HG03378 (cell line): ENCODE measurements around the gene SLC24A3.

ENCODE experiments used
- ATAC-seq: cut with Tn5 transposase; IDR thresholded peaks from one replicate; pipeline ENCODE4 v1.9.1; 2021; ENCODE audit warnings: mild to moderate bottlenecking, moderate library complexity; ENCODE audit not compliant: unreplicated experiment

SLC24A3 gene

GRCh38 chr20:19528286-19529030 is 316.0 kb downstream of the SLC24A3 start:
- ATAC-seq: no peak

- no peak for ATAC-seq
Observed at GRCh38 chr20:19530006-19530405, 317.6 kb downstream of the SLC24A3 start.

- ATAC-seq: no peak
Observed at GRCh38 chr20:19531446-19531845, 319.0 kb downstream of the SLC24A3 start.

GRCh38 chr20:19538556-19538955 is 326.1 kb downstream of the SLC24A3 start:
- no peak for ATAC-seq

- ATAC-seq: no peak
Observed at GRCh38 chr20:19539191-19539590, 326.7 kb downstream of the SLC24A3 start.

GRCh38 chr20:19540392-19540791 is 327.9 kb downstream of the SLC24A3 start:
- no peak for ATAC-seq

- no peak for ATAC-seq
Observed at GRCh38 chr20:19543101-19543500, 330.7 kb downstream of the SLC24A3 start.

GRCh38 chr20:19544684-19545083 is 332.2 kb downstream of the SLC24A3 start:
- ATAC-seq: no peak

GRCh38 chr20:19546648-19547047 is 334.2 kb downstream of the SLC24A3 start:
- no peak for ATAC-seq

GRCh38 chr20:19547547-19547946 is 335.1 kb downstream of the SLC24A3 start:
- no peak for ATAC-seq

- ATAC-seq: no peak
Observed at GRCh38 chr20:19549896-19550295, 337.5 kb downstream of the SLC24A3 start.

- ATAC-seq: no peak
Observed at GRCh38 chr20:19552221-19553180, 340.1 kb downstream of the SLC24A3 start.

- no peak for ATAC-seq
Observed at GRCh38 chr20:19554666-19555065, 342.2 kb downstream of the SLC24A3 start.

- ATAC-seq: no peak
Observed at GRCh38 chr20:19555726-19556125, 343.3 kb downstream of the SLC24A3 start.

- ATAC-seq: no peak
Observed at GRCh38 chr20:19557291-19557690, 344.8 kb downstream of the SLC24A3 start.

GRCh38 chr20:19560881-19561480 is 348.5 kb downstream of the SLC24A3 start:
- no peak for ATAC-seq

GRCh38 chr20:19562426-19562825 is 350.0 kb downstream of the SLC24A3 start:
- no peak for ATAC-seq

GRCh38 chr20:19564261-19564660 is 351.8 kb downstream of the SLC24A3 start:
- no peak for ATAC-seq

- no peak for ATAC-seq
Observed at GRCh38 chr20:19565736-19566135, 353.3 kb downstream of the SLC24A3 start.

GRCh38 chr20:19566226-19566945 is 353.9 kb downstream of the SLC24A3 start:
- ATAC-seq: no peak

- ATAC-seq: no peak
Observed at GRCh38 chr20:19568128-19568527, 355.7 kb downstream of the SLC24A3 start.
